ENCODE measurements around the gene GOLPH3. TPM values are rescaled to one million over a fixed set of nuclear protein-coding genes. Genes with fewer than 3 reads are reported as not detected.

The GOLPH3 gene
- total and polyA plus RNA-seq, 2 of the 4 experiments (the other 2 are of a cell fraction): 38.2 to 41.3 TPM

DNA sequence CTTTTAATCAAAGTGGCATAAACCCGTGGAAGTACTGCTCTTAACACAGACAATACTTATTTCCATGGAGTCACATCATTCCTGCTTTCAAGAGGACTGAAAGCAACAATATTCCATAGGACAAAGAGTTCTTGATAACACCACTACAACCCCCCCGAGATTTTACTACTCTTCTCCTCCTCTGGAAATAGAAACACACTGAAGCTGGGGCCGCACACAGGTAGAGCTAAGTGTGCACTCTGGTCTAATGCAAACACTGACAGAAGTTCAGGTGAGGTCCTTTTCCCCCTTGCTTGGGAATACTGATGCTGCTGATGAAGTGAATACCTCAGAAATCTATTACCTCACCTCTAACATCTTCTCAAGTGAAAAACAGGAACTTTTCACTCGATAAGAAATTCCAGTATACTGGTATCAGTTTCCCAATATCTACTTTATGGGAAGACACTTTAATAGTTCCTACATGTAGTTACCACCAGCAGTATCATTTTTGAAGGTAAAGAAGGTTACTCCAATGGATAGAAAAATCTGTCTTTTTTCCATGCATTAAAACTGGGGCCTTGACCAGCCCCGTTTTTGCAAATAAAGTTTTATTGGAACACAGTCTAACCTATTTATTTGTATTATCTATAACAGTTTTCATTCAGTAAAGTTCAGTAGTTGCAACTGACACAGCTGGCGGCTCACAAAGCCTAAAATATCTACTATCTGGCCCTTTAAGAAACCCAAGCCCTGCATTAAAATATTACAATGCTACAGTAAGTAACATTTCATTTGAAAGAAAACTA, 50.0 kb downstream of the GOLPH3 start:
- WGBS, 2 experiments (ENCODE audit: extremely low coverage in 2 of 2, insufficient read length in 1 of 2): 50% methylated on average over 1 of the region's 6 CpGs; no CpG with 5 or more reads in 1 of the 2 experiments
- CTCF ChIA-PET: interaction anchor here (1.1 kb wide), 1 partner anchor 10 kb away, joined by 4 read pairs; no protein-coding TSS in a partner anchor
- BruUV-seq (replicated peaks): no TSS peak
- Histone ChIP-seq H3K9me3 (ENCODE audit: control insufficient read depth, insufficient read depth, low read length) (no peaks in the 10 kb centered on the region), H2AK5ac (ENCODE audit: low read depth, low read length) (no peak overlapping the region), H3K4me3 (ENCODE audit: insufficient read depth, low read depth, low read length) (no peak overlapping the region), H3K14ac (replicated peaks; ENCODE audit: low read depth, low read length) (no peak overlapping the region), H3K79me1 (ENCODE audit: low read depth in 1 of 2, low read length in 2 of 2) (peaks cover 48 to 69% of the 10 kb centered on the region in 2 experiments), H4K91ac (ENCODE audit: insufficient read depth, low read depth, low read length) (no peak overlapping the region), H4K5ac (ENCODE audit: low read depth, low read length) (no peak overlapping the region), H3K27ac (ENCODE audit: insufficient read depth, low read length) (no peak overlapping the region), H3K36me3 (ENCODE audit: control insufficient read depth, insufficient read depth, low read length) (peaks cover 24% of the 10 kb centered on the region), H3K4ac (ENCODE audit: low read depth, low read length) (no peak overlapping the region), H3K4me1 (ENCODE audit: control insufficient read depth, insufficient read depth, low read length) (peaks cover 2% of the 10 kb centered on the region; the same call in 1 of the 2 replicates), H2BK20ac (ENCODE audit: low read depth, low read length) (no peak overlapping the region), H3K18ac (ENCODE audit: low read depth, low read length) (no peak overlapping the region), H3K27me3 (ENCODE audit: control insufficient read depth, insufficient read depth, low read length) (no peaks in the 10 kb centered on the region), H2AFZ (replicated peaks; ENCODE audit: low read length, poor library complexity) (no peak overlapping the region), H3K9me1 (ENCODE audit: insufficient read depth, low read length) (peaks cover 7% of the 10 kb centered on the region; the same call in 1 of the 2 replicates), H2BK15ac (ENCODE audit: low read depth, low read length) (no peak overlapping the region), H4K8ac (ENCODE audit: low read depth in 2 of 2, low read length in 2 of 2) (no peak overlapping the region), H4K20me1 (ENCODE audit: insufficient read depth, low read length) (peaks cover 50% of the 10 kb centered on the region), H3K23ac (ENCODE audit: low read depth, low read length) (no peak overlapping the region), H3K4me2 (ENCODE audit: low read depth, low read length) (no peak overlapping the region), H2BK5ac (ENCODE audit: low read depth, low read length, poor library complexity, severe bottlenecking) (no peak overlapping the region), H3K56ac (ENCODE audit: extremely low read depth, insufficient read depth, low read length) (no peak overlapping the region), H2BK120ac (ENCODE audit: low read depth, low read length) (no peak overlapping the region), H2AK9ac (replicated peaks; ENCODE audit: low read depth, low read length, poor library complexity) (no peak overlapping the region), H3K9ac (ENCODE audit: low read depth, low read length) (no peak overlapping the region)
- DNase-seq (no peak), ATAC-seq (ENCODE audit: low read depth) (no peak)
- no peak for TF ChIP-seq MXI1 (IDR thresholded peaks at IDR 0.05; ENCODE audit: borderline replicate concordance, low read depth, low read length)
- no peak for TF ChIP-seq RCOR1 (IDR thresholded peaks at IDR 0.05; ENCODE audit: insufficient replicate concordance, low read length)
- no peak for TF ChIP-seq CEBPB (IDR thresholded peaks at IDR 0.05; ENCODE audit: low read depth, low read length)
- TF ChIP-seq POLR2A (IDR thresholded peaks at IDR 0.05; ENCODE audit: low read depth, low read length): no peak
- TF ChIP-seq, protein P1, sequence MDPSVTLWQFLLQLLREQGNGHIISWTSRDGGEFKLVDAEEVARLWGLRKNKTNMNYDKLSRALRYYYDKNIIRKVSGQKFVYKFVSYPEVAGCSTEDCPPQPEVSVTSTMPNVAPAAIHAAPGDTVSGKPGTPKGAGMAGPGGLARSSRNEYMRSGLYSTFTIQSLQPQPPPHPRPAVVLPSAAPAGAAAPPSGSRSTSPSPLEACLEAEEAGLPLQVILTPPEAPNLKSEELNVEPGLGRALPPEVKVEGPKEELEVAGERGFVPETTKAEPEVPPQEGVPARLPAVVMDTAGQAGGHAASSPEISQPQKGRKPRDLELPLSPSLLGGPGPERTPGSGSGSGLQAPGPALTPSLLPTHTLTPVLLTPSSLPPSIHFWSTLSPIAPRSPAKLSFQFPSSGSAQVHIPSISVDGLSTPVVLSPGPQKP (IDR thresholded peaks at IDR 0.05; ENCODE audit: borderline replicate concordance, low read depth, low read length): no peak
- TF ChIP-seq BHLHE40 (IDR thresholded peaks at IDR 0.05; ENCODE audit: low read depth, low read length): no peak
- TF ChIP-seq, protein P2, sequence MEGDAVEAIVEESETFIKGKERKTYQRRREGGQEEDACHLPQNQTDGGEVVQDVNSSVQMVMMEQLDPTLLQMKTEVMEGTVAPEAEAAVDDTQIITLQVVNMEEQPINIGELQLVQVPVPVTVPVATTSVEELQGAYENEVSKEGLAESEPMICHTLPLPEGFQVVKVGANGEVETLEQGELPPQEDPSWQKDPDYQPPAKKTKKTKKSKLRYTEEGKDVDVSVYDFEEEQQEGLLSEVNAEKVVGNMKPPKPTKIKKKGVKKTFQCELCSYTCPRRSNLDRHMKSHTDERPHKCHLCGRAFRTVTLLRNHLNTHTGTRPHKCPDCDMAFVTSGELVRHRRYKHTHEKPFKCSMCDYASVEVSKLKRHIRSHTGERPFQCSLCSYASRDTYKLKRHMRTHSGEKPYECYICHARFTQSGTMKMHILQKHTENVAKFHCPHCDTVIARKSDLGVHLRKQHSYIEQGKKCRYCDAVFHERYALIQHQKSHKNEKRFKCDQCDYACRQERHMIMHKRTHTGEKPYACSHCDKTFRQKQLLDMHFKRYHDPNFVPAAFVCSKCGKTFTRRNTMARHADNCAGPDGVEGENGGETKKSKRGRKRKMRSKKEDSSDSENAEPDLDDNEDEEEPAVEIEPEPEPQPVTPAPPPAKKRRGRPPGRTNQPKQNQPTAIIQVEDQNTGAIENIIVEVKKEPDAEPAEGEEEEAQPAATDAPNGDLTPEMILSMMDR (conservative IDR thresholded peaks at IDR 0.05; ENCODE audit: low read depth, low read length): no peak
- TF ChIP-seq, protein P3, sequence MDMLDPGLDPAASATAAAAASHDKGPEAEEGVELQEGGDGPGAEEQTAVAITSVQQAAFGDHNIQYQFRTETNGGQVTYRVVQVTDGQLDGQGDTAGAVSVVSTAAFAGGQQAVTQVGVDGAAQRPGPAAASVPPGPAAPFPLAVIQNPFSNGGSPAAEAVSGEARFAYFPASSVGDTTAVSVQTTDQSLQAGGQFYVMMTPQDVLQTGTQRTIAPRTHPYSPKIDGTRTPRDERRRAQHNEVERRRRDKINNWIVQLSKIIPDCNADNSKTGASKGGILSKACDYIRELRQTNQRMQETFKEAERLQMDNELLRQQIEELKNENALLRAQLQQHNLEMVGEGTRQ (IDR thresholded peaks at IDR 0.05; ENCODE audit: low read depth, low read length): no peak
- TF ChIP-seq MAFK (IDR thresholded peaks at IDR 0.05; ENCODE audit: low read depth, low read length): no peak
- no peak for TF ChIP-seq FOS (IDR thresholded peaks at IDR 0.05; ENCODE audit: low read depth, low read length)
- intact Hi-C loops (cut with micrococcal nuclease): no loop called here
- dilution Hi-C loops (cut with HindIII; ENCODE audit: low sequenced_read_pairs, unreplicated experiment): no loop called here
- POLR2A ChIA-PET (ENCODE audit: unreplicated experiment): no interaction called here
- in situ Hi-C loops (cut with MboI; ENCODE audit: low sequenced_read_pairs): no loop called here

Data from IMR-90 (cell line).